BJ (cell line): ENCODE data around the gene OR5B12. TPM values are rescaled to one million over a fixed set of nuclear protein-coding genes. Genes with fewer than 3 reads are reported as not detected.

Source experiments
- CTCF ChIA-PET: fragments of 350-600 bp; formaldehyde crosslinking; extraction: SDS; loops from one replicate; lab custom pipeline; 2021; ENCODE audit warnings: antibody characterized with exemption, inconsistent platforms; lab: Yijun Ruan, JAX
- POLR2A ChIA-PET: fragments of 300-600 bp; sonication (Branson Sonifier 250); formaldehyde crosslinking; extraction: SDS; loops from one replicate; lab custom pipeline; 2021; ENCODE audit warnings: antibody characterized with exemption; lab: Charles Lee
- DNase-seq: peaks from one replicate; pipeline ENCODE4 v3.0.0-alpha.2; 2011; ENCODE audit warnings: low read depth
- H3K27me3 ChIP-seq: 2 replicates; pipeline ENCODE4 v1.6.0; 2011; ENCODE audit warnings: low read length; ENCODE audit not compliant: control insufficient read depth, insufficient read depth
- H3K36me3 ChIP-seq: 2 replicates; pipeline ENCODE4 v1.5.1; 2011; ENCODE audit warnings: low read length; ENCODE audit not compliant: control insufficient read depth, insufficient read depth
- H3K4me3 ChIP-seq: 2 replicates; pipeline ENCODE4 v1.5.1; 2011; ENCODE audit warnings: low read depth, mild to moderate bottlenecking, control low read depth, low read length
- CTCF ChIP-seq: IDR thresholded peaks from 2 replicates; pipeline ENCODE4 v1.5.1; 2011; ENCODE audit warnings: low read depth, mild to moderate bottlenecking, control low read depth, inconsistent platforms, low read length, moderate library complexity; ENCODE audit not compliant: insufficient read depth
- polyA plus RNA-seq: library from polyadenylated mRNA; depleted of rRNA; stranded (reverse); fragments of >200 nt; gene quantifications from 2 replicates; pipeline ENCODE4 v1.2.3, GENCODE V29; 2011

Gene OR5B12
- polyA plus RNA-seq, 1 experiment, result not detected

GRCh38 chr11:58466293-58466692 is 24.3 kb upstream of the OR5B12 start:
- CTCF ChIA-PET, result no interaction called here
- no peak for TF ChIP-seq CTCF
- H3K27me3 ChIP-seq, result no peaks in the 10 kb centered on the region
- no peak for DNase-seq
- H3K36me3 ChIP-seq, result no peaks in the 10 kb centered on the region
- H3K4me3 ChIP-seq, result no peak overlapping the region
- POLR2A ChIA-PET, result no interaction called here

GRCh38 chr11:58465690-58466089 is 23.7 kb upstream of the OR5B12 start:
- ChIA-PET CTCF (no interaction called here), POLR2A (no interaction called here)
- Histone ChIP-seq H3K36me3 (no peaks in the 10 kb centered on the region), H3K4me3 (no peak overlapping the region), H3K27me3 (no peaks in the 10 kb centered on the region)
- no peak for DNase-seq
- no peak for TF ChIP-seq CTCF

GRCh38 chr11:58451585-58451984 is 9.5 kb upstream of the OR5B12 start:
- CTCF ChIA-PET, result no interaction called here
- no peak overlapping the region for H3K4me3 ChIP-seq
- no peaks in the 10 kb centered on the region for H3K27me3 ChIP-seq
- POLR2A ChIA-PET, result no interaction called here
- no peaks in the 10 kb centered on the region for H3K36me3 ChIP-seq
- no peak for TF ChIP-seq CTCF
- no peak for DNase-seq

GRCh38 chr11:58446294-58446693 is 4.3 kb upstream of the OR5B12 start:
- CTCF ChIA-PET, result no interaction called here
- Histone ChIP-seq H3K36me3 (no peaks in the 10 kb centered on the region), H3K27me3 (no peaks in the 10 kb centered on the region), H3K4me3 (no peak overlapping the region)
- POLR2A ChIA-PET, result no interaction called here
- DNase-seq, result no peak
- TF ChIP-seq CTCF, result no peak

- no peaks in the 10 kb centered on the region for H3K27me3 ChIP-seq
- ChIA-PET POLR2A (no interaction called here), CTCF (no interaction called here)
- no peak for TF ChIP-seq CTCF
- no peak overlapping the region for H3K4me3 ChIP-seq
- DNase-seq, result no peak
- no peaks in the 10 kb centered on the region for H3K36me3 ChIP-seq
Observed at GRCh38 chr11:58444300-58444699, 2.3 kb upstream of the OR5B12 start.
